ENCODE measurements around the gene RAB43. TPM values are rescaled to one million over a fixed set of nuclear protein-coding genes. Genes with fewer than 3 reads are reported as not detected.

RAB43 gene
- total RNA-seq, 1 experiment from 2014 or later = 8.2 TPM

DNA sequence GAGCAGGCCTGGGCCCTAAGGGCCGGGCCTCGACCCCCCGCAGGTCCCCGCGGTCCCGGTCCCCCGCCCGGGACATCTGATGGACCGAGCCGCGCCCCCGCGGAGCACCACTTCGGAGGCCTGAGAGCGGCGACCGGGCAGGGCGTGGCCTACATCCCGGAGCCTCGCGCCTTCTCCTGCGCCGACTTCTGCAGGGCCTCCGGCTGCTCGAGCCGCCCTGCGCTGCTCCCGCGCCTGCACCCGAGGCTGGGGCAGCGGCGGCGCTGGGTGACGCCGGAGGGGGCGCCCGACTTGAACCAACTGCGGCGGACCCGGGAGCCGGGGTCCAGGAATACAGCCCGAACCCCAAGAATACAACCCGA, 75.9 kb downstream of the RAB43 start:
- DNase-seq (ENCODE audit: extremely low read depth, low read depth) = no peak

DNA sequence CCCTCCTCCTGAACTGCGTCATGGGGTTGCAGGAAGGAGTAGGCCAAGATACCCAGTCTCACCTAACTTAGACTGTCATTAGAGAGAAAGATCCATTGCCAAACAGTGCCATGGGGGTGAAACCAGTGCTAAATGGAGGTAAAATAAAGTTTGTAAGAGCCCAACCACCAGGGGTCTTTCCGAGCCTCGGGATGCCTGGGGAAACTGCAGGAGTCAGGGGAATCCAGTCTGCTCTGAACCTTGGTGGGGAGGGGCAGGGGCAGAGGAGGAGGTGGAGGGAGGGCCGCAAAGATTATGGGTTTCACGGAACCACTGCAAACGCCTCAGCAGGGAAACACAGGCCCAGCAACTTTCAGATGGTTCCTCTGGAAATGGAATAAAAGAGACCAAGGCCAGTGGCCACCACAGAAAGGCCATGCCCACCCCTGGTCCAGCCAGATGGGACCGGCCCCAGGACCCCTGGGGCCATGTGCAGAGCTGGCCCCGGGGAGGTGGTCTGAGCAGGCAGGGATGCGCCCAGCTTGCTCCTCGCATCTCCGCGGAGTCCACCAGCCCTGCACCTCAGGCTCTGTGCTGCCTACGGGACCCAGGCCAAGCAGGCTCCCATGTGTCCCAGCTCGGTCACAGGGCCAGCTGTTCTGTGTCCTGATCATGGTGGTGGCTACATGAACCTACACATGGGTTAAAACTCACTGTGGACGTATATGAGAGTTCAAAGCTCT, 80.9 kb downstream of the RAB43 start:
- no peak for DNase-seq (ENCODE audit: extremely low read depth, low read depth)

DNA sequence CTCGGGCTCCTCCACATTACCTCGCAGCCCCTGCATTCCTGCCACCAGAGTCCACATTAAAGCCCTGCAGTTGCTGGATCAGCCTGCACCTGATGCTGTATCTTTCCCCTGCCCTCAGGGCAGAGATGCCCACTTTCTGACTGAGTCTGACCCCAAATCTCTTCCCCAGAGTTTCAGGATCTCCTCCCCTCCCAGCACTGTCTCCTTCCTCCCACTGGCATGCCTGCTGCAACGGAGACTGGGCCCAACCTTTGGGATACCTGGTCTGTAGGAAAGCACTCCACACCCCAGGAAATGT, 81.6 kb downstream of the RAB43 start:
- DNase-seq (ENCODE audit: extremely low read depth, low read depth) = no peak

DNA sequence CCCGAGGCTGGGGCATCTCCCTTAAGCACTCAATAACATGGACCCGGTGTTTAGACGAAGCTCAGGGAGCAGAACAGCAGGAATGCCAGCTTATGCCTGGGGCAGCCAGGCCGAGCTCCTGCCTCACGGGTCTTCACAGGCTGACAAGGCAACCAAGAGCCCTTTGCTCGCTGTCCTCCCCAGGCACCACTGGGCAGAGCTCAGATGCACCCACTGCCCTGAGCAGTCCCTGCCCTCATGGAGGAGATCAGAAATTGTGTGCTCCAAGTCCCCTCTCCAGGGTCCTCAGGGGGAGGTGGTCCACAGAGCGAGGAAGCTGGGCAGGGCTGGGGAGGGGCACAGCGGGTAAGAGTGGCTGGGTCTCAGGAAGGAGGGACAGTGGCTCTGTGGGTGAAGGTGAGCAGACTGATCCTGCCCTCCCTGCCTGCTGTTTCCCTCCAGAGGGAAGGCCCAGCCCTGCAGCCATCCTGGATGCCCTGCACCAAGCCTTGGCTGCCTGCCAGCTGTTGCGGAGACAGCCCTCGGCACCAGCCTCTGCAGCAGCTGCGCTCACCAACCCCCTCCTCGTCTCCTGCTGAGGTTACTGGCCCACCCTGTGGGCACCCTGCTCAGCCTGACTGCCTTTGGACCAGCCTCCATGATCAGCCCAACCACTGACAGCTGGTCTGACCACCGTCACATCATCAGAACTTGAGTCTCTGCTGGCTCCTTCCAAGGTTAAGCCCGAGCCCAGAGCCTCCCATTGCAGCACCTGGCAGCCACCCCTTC, 82.1 kb downstream of the RAB43 start:
- DNase-seq (ENCODE audit: extremely low read depth, low read depth) = no peak

DNA sequence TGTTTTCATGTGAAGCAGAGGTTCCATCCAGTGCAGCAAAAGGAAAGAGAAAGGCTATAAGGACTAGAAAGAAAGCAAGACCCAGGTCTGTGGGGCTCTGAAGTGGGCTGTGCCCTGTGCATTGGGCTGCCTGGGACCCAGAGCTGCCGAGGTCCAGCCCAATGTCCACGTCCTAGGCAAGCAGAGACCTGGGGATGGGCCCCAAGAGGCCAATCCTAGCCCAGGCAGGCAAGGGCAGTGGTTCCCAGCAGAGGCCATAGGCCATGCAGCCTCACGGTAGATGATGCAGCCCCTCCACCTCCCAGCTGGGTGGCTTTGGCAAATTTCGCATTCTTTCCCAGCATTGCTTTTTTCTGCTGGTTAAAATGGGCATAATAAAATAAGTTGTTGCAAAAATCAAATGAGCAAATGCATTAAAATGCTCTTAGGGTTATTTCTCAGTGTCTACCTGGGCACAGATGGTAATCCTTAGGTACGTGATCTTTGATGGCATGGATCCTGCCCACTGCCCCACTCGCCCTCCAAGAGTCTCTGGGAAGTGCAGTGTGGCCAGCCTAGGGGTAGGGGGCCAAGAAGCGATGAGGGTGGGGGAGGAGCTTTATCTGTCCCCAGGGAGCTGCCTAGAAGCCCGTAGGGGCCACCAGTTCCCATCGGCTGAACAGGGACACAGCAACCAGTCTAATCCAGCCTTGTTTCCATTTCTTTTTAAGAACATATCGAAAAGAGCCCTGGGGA, 83.3 kb downstream of the RAB43 start:
- no peak for DNase-seq (ENCODE audit: extremely low read depth, low read depth)

Other genes with a start within 250 kb of the RAB43 start
- gene ACAD9, start 242.2 kb downstream of the RAB43 start, total RNA-seq (2014; rRNA removed; shearing (Covaris generic)) = 14.8 and 20.0 TPM in 2 replicates
- gene CFAP92, start 127.7 kb downstream of the RAB43 start, total RNA-seq (2014; rRNA removed; shearing (Covaris generic)) = 0.42 TPM in 1 of 2 replicates, not detected in the other
- not detected in 2 replicates for gene EFCC1, start 120.5 kb downstream of the RAB43 start, total RNA-seq (2014; rRNA removed; shearing (Covaris generic))
- gene GP9, start 61.0 kb downstream of the RAB43 start, total RNA-seq (2014; rRNA removed; shearing (Covaris generic)) = not detected in 2 replicates
- 21.6 TPM in 2 replicates for gene ISY1, start 39.3 kb upstream of the RAB43 start, total RNA-seq (2014; rRNA removed; shearing (Covaris generic))
- gene CNBP, start 62.1 kb upstream of the RAB43 start, total RNA-seq (2014; rRNA removed; shearing (Covaris generic)) = 341 and 344 TPM in 2 replicates
- 127 and 134 TPM in 2 replicates for gene COPG1, start 127.8 kb upstream of the RAB43 start, total RNA-seq (2014; rRNA removed; shearing (Covaris generic))
- 18.3 and 21.0 TPM in 2 replicates for gene HMCES, start 157.1 kb upstream of the RAB43 start, total RNA-seq (2014; rRNA removed; shearing (Covaris generic))

Measured in NCI-H460 (cell line).